GM19025 (cell line): ENCODE results near the gene RGS7BP.
A peak's percentile ranks its signal among the peaks of the same experiment; 100 is the strongest.
"Not testable (repeated sequence)": the region's sequence is repeated elsewhere in the genome, so short reads cannot be mapped to it uniquely, and the experiment has no call there.

Experiments used
- ATAC-seq: cut with Tn5 transposase; IDR thresholded peaks from one replicate; pipeline ENCODE4 v1.9.1; 2021; ENCODE audit warnings: mild to moderate bottlenecking, low read depth, moderate library complexity; ENCODE audit not compliant: unreplicated experiment

RGS7BP gene

GRCh38 chr5:64534033-64534432, 28.2 kb downstream of the RGS7BP start:
- no peak for ATAC-seq

- ATAC-seq = no peak
Measured at GRCh38 chr5:64557911-64558310, 52.1 kb downstream of the RGS7BP start.

GRCh38 chr5:64558641-64559040, 52.8 kb downstream of the RGS7BP start:
- ATAC-seq = not testable (repeated sequence)

GRCh38 chr5:64566310-64566916, 60.6 kb downstream of the RGS7BP start:
- ATAC-seq = no peak

GRCh38 chr5:64569858-64570257, 64.0 kb downstream of the RGS7BP start:
- no peak for ATAC-seq

GRCh38 chr5:64570395-64570996, 64.7 kb downstream of the RGS7BP start:
- no peak for ATAC-seq

GRCh38 chr5:64575561-64575960, 69.7 kb downstream of the RGS7BP start:
- ATAC-seq = no peak

- ATAC-seq = no peak
Measured at GRCh38 chr5:64576250-64576649, 70.4 kb downstream of the RGS7BP start.

GRCh38 chr5:64585646-64586045, 79.8 kb downstream of the RGS7BP start:
- ATAC-seq = no peak

- no peak for ATAC-seq
Measured at GRCh38 chr5:64587370-64587769, 81.6 kb downstream of the RGS7BP start.

GRCh38 chr5:64592730-64593341, 87.0 kb downstream of the RGS7BP start:
- ATAC-seq = no peak

- ATAC-seq = no peak
Measured at GRCh38 chr5:64594025-64594424, 88.2 kb downstream of the RGS7BP start.

- no peak for ATAC-seq
Measured at GRCh38 chr5:64594601-64595000, 88.8 kb downstream of the RGS7BP start.

GRCh38 chr5:64595031-64595855, 89.4 kb downstream of the RGS7BP start:
- no peak for ATAC-seq

- ATAC-seq = no peak
Measured at GRCh38 chr5:64599226-64599625, 93.4 kb downstream of the RGS7BP start.

GRCh38 chr5:64603676-64604075, 97.9 kb downstream of the RGS7BP start:
- ATAC-seq = no peak

- ATAC-seq = no peak
Measured at GRCh38 chr5:64606926-64607325, 101.1 kb downstream of the RGS7BP start.

- ATAC-seq = no peak
Measured at GRCh38 chr5:64612344-64612961, 106.6 kb downstream of the RGS7BP start.

- peak; percentile 77 for ATAC-seq
Measured at GRCh38 chr5:64615895-64616294, 110.1 kb downstream of the RGS7BP start.

- ATAC-seq = no peak
Measured at GRCh38 chr5:64619609-64620008, 113.8 kb downstream of the RGS7BP start.

- no peak for ATAC-seq
Measured at GRCh38 chr5:64622991-64623390, 117.2 kb downstream of the RGS7BP start.
